Endothelial cell of umbilical vein (primary cell): ENCODE results near the gene CLDN7.

ENCODE experiments used
- CTCF ChIP-seq, 2 donors: IDR thresholded peaks; 1 replicate in 1 of 2; 2 replicates in 1 of 2; pipeline ENCODE4 v1.5.1; 2011; ENCODE audit warnings: low read length in 2 of 2, mild to moderate bottlenecking in 2 of 2, moderate library complexity in 2 of 2, control low read depth in 1 of 2, inconsistent platforms in 1 of 2, low read depth in 1 of 2; ENCODE audit not compliant: insufficient read depth in 1 of 2; ENCODE audit errors: extremely low read depth in 1 of 2
- MYC ChIP-seq: IDR thresholded peaks from one replicate; pipeline ENCODE4 v1.6.1; 2011; ENCODE audit warnings: mild to moderate bottlenecking, low read depth, low read length
- POLR2A ChIP-seq: IDR thresholded peaks from 2 replicates; pipeline ENCODE4 v1.6.1; 2012; ENCODE audit warnings: low read depth, mild to moderate bottlenecking, control low read depth, low read length

GRCh38 chr17:7217113-7217987, 44.9 kb downstream of the CLDN7 start:
- no peak for TF ChIP-seq CTCF (IDR thresholded peaks at IDR 0.05; ENCODE audit: extremely low read depth in 1 of 2, insufficient read depth in 1 of 2, low read depth in 1 of 2, low read length in 2 of 2)
- TF ChIP-seq POLR2A = no peak
- TF ChIP-seq MYC = no peak
